Measurements from ENCODE around the gene ACTA1. TPM values are rescaled to one million over a fixed set of nuclear protein-coding genes. Genes with fewer than 3 reads are reported as not detected.
"Not testable (repeated sequence)": the region's sequence is repeated elsewhere in the genome, so short reads cannot be mapped to it uniquely, and the experiment has no call there.

Gene ACTA1
- 63.9 TPM for polyA plus RNA-seq (2013, experiment 1 of 4)
- polyA plus RNA-seq (2013, experiment 2 of 4), result 56.1 TPM
- 24.2 TPM for polyA plus RNA-seq (2013, experiment 3 of 4)
- polyA plus RNA-seq (2013, experiment 4 of 4), result 24.8 TPM

- Histone ChIP-seq H3K4me3 (ENCODE audit: insufficient read depth, low read depth, low read length) (peak within 1 kb of the TSS; percentile 31), H3K36me3 (ENCODE audit: control insufficient read depth, insufficient read depth, low read length) (no peaks in the 10 kb centered on the region), H3K27me3 (ENCODE audit: control insufficient read depth, insufficient read depth, low read length, poor library complexity, severe bottlenecking) (peaks cover 66% of the 10 kb centered on the region), H3K4me1 (ENCODE audit: control insufficient read depth, insufficient read depth, low read length) (peaks cover 13% of the 10 kb centered on the region), H3K27ac (ENCODE audit: insufficient read depth, low read depth, low read length, poor library complexity, severe bottlenecking) (no peak within 1 kb of the TSS), H3K9me3 (ENCODE audit: control insufficient read depth, low read length) (no peaks in the 10 kb centered on the region)
- 2% methylated on average over 50 to 51 of the region's 51 CpGs for WGBS, 2 experiments
These were observed at the start of gene ACTA1 for GRCh38 chr1:229434005-229434640. ACTA1 (minus strand) TSS chr1:229434094; CDS start chr1:229433115, 979 bp downstream.

DNA sequence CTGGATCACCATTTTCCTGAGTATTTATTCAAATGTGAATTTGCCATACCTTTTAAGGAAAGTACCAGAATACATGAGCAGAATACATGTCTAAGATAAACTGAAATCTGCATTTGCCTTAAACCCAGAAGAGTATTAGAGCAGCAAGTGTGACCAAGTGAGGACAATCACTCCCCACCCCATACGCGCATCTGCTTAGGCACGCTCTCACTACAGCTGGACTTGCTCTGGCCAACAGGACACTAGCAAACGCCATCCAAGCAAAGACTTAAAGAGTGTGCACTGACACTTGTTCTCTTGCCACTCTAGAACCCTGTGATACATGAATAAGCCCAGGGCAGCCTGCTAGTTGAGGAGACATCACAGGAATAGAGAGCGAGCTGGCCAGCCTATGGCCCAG lies 48.6 kb upstream of the ACTA1 start:
- WGBS, 2 experiments, result 95 to 96% methylated on average over 5 of the region's 5 CpGs
- no peak overlapping the region for H3K4me3 ChIP-seq (ENCODE audit: insufficient read depth, low read depth, low read length)
- H3K36me3 ChIP-seq (ENCODE audit: control insufficient read depth, insufficient read depth, low read length), result peaks cover 26% of the 10 kb centered on the region
- no peaks in the 10 kb centered on the region for H3K27me3 ChIP-seq (ENCODE audit: control insufficient read depth, insufficient read depth, low read length, poor library complexity, severe bottlenecking)
- no peaks in the 10 kb centered on the region for H3K9me3 ChIP-seq (ENCODE audit: control insufficient read depth, low read length)
- H3K4me1 ChIP-seq (ENCODE audit: control insufficient read depth, insufficient read depth, low read length), result no peaks in the 10 kb centered on the region
- no peak overlapping the region for H3K27ac ChIP-seq (ENCODE audit: insufficient read depth, low read depth, low read length, poor library complexity, severe bottlenecking)

DNA sequence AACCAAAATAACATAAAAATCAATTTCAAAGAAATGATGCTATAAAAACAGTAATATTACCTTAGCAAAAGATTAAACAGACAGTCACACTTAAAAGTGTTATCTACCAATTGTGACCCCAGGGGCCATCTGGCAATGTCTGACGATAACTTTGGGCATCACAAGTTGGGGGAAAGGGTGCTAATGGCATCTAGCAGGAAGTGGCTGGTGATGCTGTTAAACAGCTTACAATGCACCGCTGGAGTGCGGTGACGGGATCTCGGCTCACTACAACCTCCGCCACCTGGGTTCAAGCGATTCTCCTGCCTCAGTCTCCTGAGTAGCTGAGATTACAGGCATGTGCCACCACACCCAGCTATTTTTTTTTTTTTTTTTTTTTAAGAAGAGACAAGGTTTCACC lies 46.6 kb upstream of the ACTA1 start:
- Histone ChIP-seq H3K27ac (ENCODE audit: insufficient read depth, low read depth, low read length, poor library complexity, severe bottlenecking) (no peak overlapping the region), H3K4me3 (ENCODE audit: insufficient read depth, low read depth, low read length) (no peak overlapping the region), H3K4me1 (ENCODE audit: control insufficient read depth, insufficient read depth, low read length) (no peaks in the 10 kb centered on the region), H3K36me3 (ENCODE audit: control insufficient read depth, insufficient read depth, low read length) (peaks cover 34% of the 10 kb centered on the region), H3K9me3 (ENCODE audit: control insufficient read depth, low read length) (no peaks in the 10 kb centered on the region), H3K27me3 (ENCODE audit: control insufficient read depth, insufficient read depth, low read length, poor library complexity, severe bottlenecking) (no peaks in the 10 kb centered on the region)
- 87 to 90% methylated on average over 7 of the region's 7 CpGs for WGBS, 2 experiments

- no peaks in the 10 kb centered on the region for H3K27me3 ChIP-seq (ENCODE audit: control insufficient read depth, insufficient read depth, low read length, poor library complexity, severe bottlenecking)
- H3K9me3 ChIP-seq (ENCODE audit: control insufficient read depth, low read length), result no peaks in the 10 kb centered on the region
- no peak overlapping the region for H3K4me3 ChIP-seq (ENCODE audit: insufficient read depth, low read depth, low read length)
- H3K4me1 ChIP-seq (ENCODE audit: control insufficient read depth, insufficient read depth, low read length), result no peaks in the 10 kb centered on the region
- 94 to 97% methylated on average over 9 to 10 of the region's 10 CpGs for WGBS, 2 experiments
- H3K27ac ChIP-seq (ENCODE audit: insufficient read depth, low read depth, low read length, poor library complexity, severe bottlenecking), result no peak overlapping the region
- H3K36me3 ChIP-seq (ENCODE audit: control insufficient read depth, insufficient read depth, low read length), result peaks cover 33% of the 10 kb centered on the region
These were observed 45.9 kb upstream of the ACTA1 start for GRCh38 chr1:229479660-229480399.

DNA sequence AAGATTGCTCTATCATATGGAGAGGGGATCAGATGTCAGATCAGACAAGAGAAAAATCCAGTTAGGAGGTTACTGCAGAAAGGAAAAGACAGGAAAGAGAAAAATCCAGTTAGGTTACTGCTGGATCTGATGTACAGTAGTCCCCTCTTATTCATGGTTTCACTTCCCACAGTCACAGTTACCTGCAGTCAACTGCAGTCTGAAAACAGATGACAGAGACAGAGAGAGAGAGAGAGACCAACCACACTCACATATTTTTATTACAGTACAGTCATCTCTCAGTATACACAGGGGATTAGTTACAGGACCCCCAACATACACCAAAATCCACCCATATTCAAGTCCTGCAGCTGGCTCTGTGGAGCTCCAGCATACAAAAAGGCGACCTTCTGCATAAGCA lies 45.0 kb upstream of the ACTA1 start:
- Histone ChIP-seq H3K4me1 (ENCODE audit: control insufficient read depth, insufficient read depth, low read length) (no peaks in the 10 kb centered on the region), H3K27ac (ENCODE audit: insufficient read depth, low read depth, low read length, poor library complexity, severe bottlenecking) (no peak overlapping the region), H3K4me3 (ENCODE audit: insufficient read depth, low read depth, low read length) (no peak overlapping the region), H3K36me3 (ENCODE audit: control insufficient read depth, insufficient read depth, low read length) (peaks cover 32% of the 10 kb centered on the region), H3K27me3 (ENCODE audit: control insufficient read depth, insufficient read depth, low read length, poor library complexity, severe bottlenecking) (no peaks in the 10 kb centered on the region), H3K9me3 (ENCODE audit: control insufficient read depth, low read length) (no peaks in the 10 kb centered on the region)
- 92 to 97% methylated on average over 1 of the region's 1 CpG for WGBS, 2 experiments

- H3K4me3 ChIP-seq (ENCODE audit: insufficient read depth, low read depth, low read length); H3K27ac ChIP-seq (ENCODE audit: insufficient read depth, low read depth, low read length, poor library complexity, severe bottlenecking); H3K4me1 ChIP-seq (ENCODE audit: control insufficient read depth, insufficient read depth, low read length); H3K9me3 ChIP-seq (ENCODE audit: control insufficient read depth, low read length); H3K27me3 ChIP-seq (ENCODE audit: control insufficient read depth, insufficient read depth, low read length, poor library complexity, severe bottlenecking): not testable (repeated sequence)
- peaks cover 26% of the 10 kb centered on the region for H3K36me3 ChIP-seq (ENCODE audit: control insufficient read depth, insufficient read depth, low read length)
- WGBS, 2 experiments, result 96 to 97% methylated on average over 9 to 11 of the region's 13 CpGs
These were observed 42.0 kb upstream of the ACTA1 start for GRCh38 chr1:229475859-229476258.

DNA sequence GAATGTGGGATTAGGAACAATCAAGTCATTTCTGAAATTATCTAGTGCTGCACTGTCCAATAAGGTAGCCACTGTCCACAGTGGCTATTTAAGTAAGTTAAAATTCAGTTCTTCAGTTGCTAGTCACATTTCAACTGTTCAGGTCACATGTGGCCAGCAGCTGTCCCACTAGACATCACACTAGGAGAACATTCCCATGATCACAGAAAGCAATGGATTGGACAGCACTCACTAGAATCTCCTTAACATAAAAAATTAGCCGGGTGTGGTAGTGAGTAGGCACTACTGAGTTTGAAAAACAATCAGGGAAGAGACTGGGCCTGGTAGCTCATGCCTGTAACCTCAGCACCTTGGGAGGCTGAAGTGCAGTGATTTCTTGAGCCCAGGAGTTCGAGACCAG lies 40.6 kb upstream of the ACTA1 start:
- Histone ChIP-seq H3K27me3 (ENCODE audit: control insufficient read depth, insufficient read depth, low read length, poor library complexity, severe bottlenecking) (no peaks in the 10 kb centered on the region), H3K4me3 (ENCODE audit: insufficient read depth, low read depth, low read length) (no peak overlapping the region), H3K36me3 (ENCODE audit: control insufficient read depth, insufficient read depth, low read length) (peaks cover 26% of the 10 kb centered on the region), H3K4me1 (ENCODE audit: control insufficient read depth, insufficient read depth, low read length) (no peaks in the 10 kb centered on the region), H3K27ac (ENCODE audit: insufficient read depth, low read depth, low read length, poor library complexity, severe bottlenecking) (no peak overlapping the region), H3K9me3 (ENCODE audit: control insufficient read depth, low read length) (no peaks in the 10 kb centered on the region)
- 94 to 96% methylated on average over 2 of the region's 2 CpGs for WGBS, 2 experiments

- no peaks in the 10 kb centered on the region for H3K27me3 ChIP-seq (ENCODE audit: control insufficient read depth, insufficient read depth, low read length, poor library complexity, severe bottlenecking)
- H3K36me3 ChIP-seq (ENCODE audit: control insufficient read depth, insufficient read depth, low read length), result peaks cover 20% of the 10 kb centered on the region
- WGBS, 2 experiments, result 94 to 97% methylated on average over 3 of the region's 3 CpGs
- no peaks in the 10 kb centered on the region for H3K4me1 ChIP-seq (ENCODE audit: control insufficient read depth, insufficient read depth, low read length)
- no peak overlapping the region for H3K27ac ChIP-seq (ENCODE audit: insufficient read depth, low read depth, low read length, poor library complexity, severe bottlenecking)
- no peaks in the 10 kb centered on the region for H3K9me3 ChIP-seq (ENCODE audit: control insufficient read depth, low read length)
- H3K4me3 ChIP-seq (ENCODE audit: insufficient read depth, low read depth, low read length), result no peak overlapping the region
These were observed 37.3 kb upstream of the ACTA1 start for GRCh38 chr1:229471175-229471574.

DNA sequence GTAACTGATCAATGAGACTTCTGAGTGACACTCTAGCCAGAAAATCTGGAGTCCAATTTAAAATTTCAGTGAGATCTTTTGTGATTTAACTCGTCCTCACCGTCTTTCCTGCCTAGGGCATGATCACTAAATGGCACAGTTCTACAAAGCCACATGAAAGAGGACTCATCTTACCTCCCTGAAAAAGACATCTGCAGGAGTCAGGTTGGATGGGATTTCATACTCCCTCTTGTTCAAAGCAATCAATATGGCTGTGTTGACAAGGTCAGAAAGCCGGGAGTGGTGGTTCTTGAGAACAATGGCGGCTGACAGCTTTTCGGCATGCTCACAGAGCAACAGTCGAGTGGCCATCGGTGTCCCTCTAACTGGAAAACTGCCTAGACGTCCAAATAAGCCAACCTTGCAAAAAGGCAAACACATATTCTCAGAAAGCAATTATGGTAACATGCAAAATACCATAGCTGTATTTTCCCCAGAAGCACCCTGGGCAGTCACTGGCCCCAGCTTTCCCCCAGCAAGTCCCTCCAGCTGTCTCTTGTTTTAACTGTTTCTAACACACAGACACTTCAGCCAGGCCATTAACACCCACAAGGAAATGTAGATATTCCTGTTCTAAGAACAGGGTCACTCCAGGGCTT lies 36.6 kb upstream of the ACTA1 start:
- H3K36me3 ChIP-seq (ENCODE audit: control insufficient read depth, insufficient read depth, low read length), result peaks cover 18% of the 10 kb centered on the region

DNA sequence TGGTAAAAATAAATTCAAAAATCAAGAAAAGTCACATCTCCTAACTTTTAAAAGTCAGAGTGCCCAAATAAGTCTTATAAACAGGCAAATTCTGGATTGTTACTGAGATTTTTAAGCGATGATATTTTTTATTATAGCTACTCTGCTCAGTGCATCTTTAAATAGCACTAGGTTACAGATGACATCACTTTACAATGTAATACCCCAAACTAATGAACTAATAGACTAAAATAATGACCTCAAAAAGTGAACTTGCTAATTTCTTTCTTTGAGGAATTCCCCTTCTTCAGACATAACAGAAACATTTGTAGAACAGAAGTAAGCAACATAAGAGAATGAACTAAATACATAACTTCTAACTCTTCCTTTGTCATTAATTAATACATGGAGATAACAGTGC lies 33.0 kb upstream of the ACTA1 start:
- Histone ChIP-seq H3K9me3 (ENCODE audit: control insufficient read depth, low read length) (no peaks in the 10 kb centered on the region), H3K4me3 (ENCODE audit: insufficient read depth, low read depth, low read length) (no peak overlapping the region), H3K27ac (ENCODE audit: insufficient read depth, low read depth, low read length, poor library complexity, severe bottlenecking) (no peak overlapping the region), H3K27me3 (ENCODE audit: control insufficient read depth, insufficient read depth, low read length, poor library complexity, severe bottlenecking) (no peaks in the 10 kb centered on the region), H3K36me3 (ENCODE audit: control insufficient read depth, insufficient read depth, low read length) (peaks cover 27% of the 10 kb centered on the region), H3K4me1 (ENCODE audit: control insufficient read depth, insufficient read depth, low read length) (no peaks in the 10 kb centered on the region)
- WGBS, 2 experiments, result 100% methylated on average over 1 of the region's 1 CpG

More for the DNA sequence above, 36.6 kb upstream of the ACTA1 start:
- no peak overlapping the region for H3K4me3 ChIP-seq (ENCODE audit: insufficient read depth, low read depth, low read length)
- 94% methylated on average over 8 of the region's 8 CpGs for WGBS, 2 experiments
- H3K4me1 ChIP-seq (ENCODE audit: control insufficient read depth, insufficient read depth, low read length), result no peaks in the 10 kb centered on the region
- H3K9me3 ChIP-seq (ENCODE audit: control insufficient read depth, low read length), result no peaks in the 10 kb centered on the region
- no peak overlapping the region for H3K27ac ChIP-seq (ENCODE audit: insufficient read depth, low read depth, low read length, poor library complexity, severe bottlenecking)
- H3K27me3 ChIP-seq (ENCODE audit: control insufficient read depth, insufficient read depth, low read length, poor library complexity, severe bottlenecking), result no peaks in the 10 kb centered on the region

All from ectodermal cell (in vitro differentiated cells).